ENCODE measurements around the gene TAAR1. TPM values are rescaled to one million over a fixed set of nuclear protein-coding genes. Genes with fewer than 3 reads are reported as not detected.

Gene TAAR1
- total and polyA plus RNA-seq, 10 of the 15 experiments (the other 5 are each of a cell fraction or from before 2014, with no cell fraction given): not detected

DNA sequence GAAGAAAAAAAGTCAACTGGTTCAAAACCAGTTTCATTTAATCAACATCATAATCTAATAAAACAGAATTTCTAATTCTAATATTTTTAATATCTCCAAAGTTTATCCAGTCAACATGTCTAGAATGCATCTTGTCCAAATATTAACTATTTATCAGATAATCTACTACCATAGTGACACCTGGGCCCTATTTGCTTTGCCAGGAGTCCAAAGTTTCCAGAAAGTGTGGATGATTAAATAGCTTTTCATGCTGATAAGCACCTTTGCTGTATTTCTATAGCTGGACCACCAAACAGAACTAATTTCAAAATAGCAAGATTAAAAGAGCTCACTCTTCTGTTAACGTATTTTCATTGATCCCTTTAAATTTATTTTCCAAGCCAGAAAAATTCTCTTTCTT lies 12.3 kb upstream of the TAAR1 start (continued):
- TF ChIP-seq ATF7 (IDR thresholded peaks at IDR 0.05; ENCODE audit: low read depth): no peak
- TF ChIP-seq ATF3 (IDR thresholded peaks at IDR 0.05; ENCODE audit: borderline replicate concordance, extremely low read depth, low read depth, low read length): no peak
- no peak for TF ChIP-seq IKZF2 (IDR thresholded peaks at IDR 0.05)
- TF ChIP-seq NFXL1 (IDR thresholded peaks at IDR 0.05; ENCODE audit: borderline replicate concordance): no peak
- TF ChIP-seq FOXK2 (IDR thresholded peaks at IDR 0.05): no peak
- TF ChIP-seq SIN3A (IDR thresholded peaks at IDR 0.05; ENCODE audit: low read depth, low read length): no peak
- TF ChIP-seq CHD4 (IDR thresholded peaks at IDR 0.05): no peak
- no peak for TF ChIP-seq TCF7 (IDR thresholded peaks at IDR 0.05; ENCODE audit: borderline replicate concordance)

DNA sequence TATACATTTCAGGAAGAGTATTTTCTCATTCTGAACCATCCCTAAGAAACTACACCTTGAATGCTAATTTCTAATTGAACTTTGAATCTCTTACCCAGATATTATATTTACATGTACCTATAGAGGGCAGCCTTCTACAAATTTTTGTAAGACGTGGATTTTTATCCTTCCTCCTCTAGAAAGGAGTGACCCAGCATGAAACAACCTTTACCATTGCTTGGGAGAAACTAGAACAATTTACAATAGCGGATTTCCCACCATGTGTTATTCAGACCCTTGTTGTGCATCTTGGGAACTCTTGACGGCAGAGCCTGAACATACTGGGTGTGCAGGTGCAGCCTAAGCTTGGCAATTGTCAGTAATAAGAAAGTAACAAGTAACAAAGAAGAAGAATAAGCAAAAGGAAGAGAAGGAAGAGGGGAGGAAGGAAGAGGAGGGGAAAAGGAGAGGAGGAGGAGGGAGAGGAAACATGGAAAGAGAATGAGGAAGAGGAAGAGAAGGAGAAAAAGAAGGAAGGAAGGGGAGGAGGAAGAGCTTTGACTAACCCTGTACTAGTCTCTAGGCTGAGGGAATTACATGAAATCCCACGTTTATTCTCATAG lies 10.8 kb upstream of the TAAR1 start:
- no peak overlapping the region for H3K4me3 ChIP-seq
- intact Hi-C loops (cut with micrococcal nuclease; ENCODE audit: unreplicated experiment) (loop anchor here (1.0 to 10.0 kb wide), 6 partner anchors 99 to 385 kb away; partner anchors contain the start of gene RPS12), in situ Hi-C loops (cut with MboI) (loop anchor here (5.0 kb wide), 1 partner anchor 98 kb away; no protein-coding TSS in a partner anchor)
- BruUV-seq (replicated peaks): no TSS peak
- H3K79me2 ChIP-seq (ENCODE audit: control insufficient read depth, insufficient read depth, low read length): no peaks in the 10 kb centered on the region
- TF ChIP-seq RAD21 (IDR thresholded peaks at IDR 0.05; ENCODE audit: insufficient read depth, low read depth, low read length): peak; percentile 66
- TF ChIP-seq, protein P1, sequence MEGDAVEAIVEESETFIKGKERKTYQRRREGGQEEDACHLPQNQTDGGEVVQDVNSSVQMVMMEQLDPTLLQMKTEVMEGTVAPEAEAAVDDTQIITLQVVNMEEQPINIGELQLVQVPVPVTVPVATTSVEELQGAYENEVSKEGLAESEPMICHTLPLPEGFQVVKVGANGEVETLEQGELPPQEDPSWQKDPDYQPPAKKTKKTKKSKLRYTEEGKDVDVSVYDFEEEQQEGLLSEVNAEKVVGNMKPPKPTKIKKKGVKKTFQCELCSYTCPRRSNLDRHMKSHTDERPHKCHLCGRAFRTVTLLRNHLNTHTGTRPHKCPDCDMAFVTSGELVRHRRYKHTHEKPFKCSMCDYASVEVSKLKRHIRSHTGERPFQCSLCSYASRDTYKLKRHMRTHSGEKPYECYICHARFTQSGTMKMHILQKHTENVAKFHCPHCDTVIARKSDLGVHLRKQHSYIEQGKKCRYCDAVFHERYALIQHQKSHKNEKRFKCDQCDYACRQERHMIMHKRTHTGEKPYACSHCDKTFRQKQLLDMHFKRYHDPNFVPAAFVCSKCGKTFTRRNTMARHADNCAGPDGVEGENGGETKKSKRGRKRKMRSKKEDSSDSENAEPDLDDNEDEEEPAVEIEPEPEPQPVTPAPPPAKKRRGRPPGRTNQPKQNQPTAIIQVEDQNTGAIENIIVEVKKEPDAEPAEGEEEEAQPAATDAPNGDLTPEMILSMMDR (IDR thresholded peaks at IDR 0.05 in 2 of 3, conservative IDR thresholded peaks at IDR 0.05 in 1 of 3; ENCODE audit: control insufficient read depth in 2 of 3, extremely low read depth in 1 of 3, insufficient read depth in 1 of 3, low read depth in 3 of 3, low read length in 3 of 3): peak; percentile 38 to 61 (median 48); a peak in 4 of 6 replicates
- TF ChIP-seq SREBF2 (IDR thresholded peaks at IDR 0.05; ENCODE audit: low read length): no peak
- TF ChIP-seq SMC3 (IDR thresholded peaks at IDR 0.05; ENCODE audit: borderline replicate concordance, low read length): peak; percentile 62; the same call in 1 of the 2 replicates
- 0 out of 2 replicates have a peak overlapping the region, but pooled peaks have one; percentile 34 for H2AFZ ChIP-seq (ENCODE audit: control insufficient read depth, low read depth, low read length)
- no peaks in the 10 kb centered on the region for H3K36me3 ChIP-seq (ENCODE audit: control insufficient read depth in 2 of 2, insufficient read depth in 2 of 2, low read length in 1 of 2)
- no peaks in the 10 kb centered on the region for H3K27me3 ChIP-seq (replicated peaks in 1 of 2; ENCODE audit: control insufficient read depth in 2 of 2, insufficient read depth in 2 of 2, low read length in 1 of 2)
- no peak overlapping the region for H3K9ac ChIP-seq (ENCODE audit: control insufficient read depth, insufficient read depth, low read length)
- ChIA-PET RAD21 (ENCODE audit: unreplicated experiment) (interaction anchor here (0.7 to 3.1 kb wide), 25 partner anchors 42 to 882 kb away, joined by 3 to 31 read pairs (median 4); partner anchors contain the start of gene SLC18B1), SMC1A (ENCODE audit: uncharacterized antibody, unreplicated experiment) (interaction anchor here (0.6 to 6.0 kb wide), 27 partner anchors 9 to 1081 kb away, joined by 3 to 100 read pairs (median 4); partner anchors contain the start of genes SLC18B1 and VNN2), POLR2A (interaction anchor here (0.5 to 1.0 kb wide), 6 partner anchors 26 to 911 kb away, joined by 3 to 6 read pairs (median 4); no protein-coding TSS in a partner anchor), CTCF (interaction anchor here (0.6 to 7.0 kb wide), 41 partner anchors 10 to 1039 kb away, joined by 3 to 141 read pairs (median 5); partner anchors contain the start of genes SLC18B1 and TAAR1)
- ATAC-seq: peak; percentile 86
- DNase-seq (ENCODE audit: low read depth, low spot score): no peak
- peak; percentile 78 for FAIRE-seq
- 13% methylated on average over 3 of the region's 4 CpGs for WGBS (ENCODE audit: insufficient coverage, insufficient replicate concordance, low lambda C conversion rate, missing lambda C conversion rate)
- no peaks in the 10 kb centered on the region for H4K20me1 ChIP-seq (ENCODE audit: control insufficient read depth, insufficient read depth)
- no peak overlapping the region for H3K4me2 ChIP-seq (ENCODE audit: control insufficient read depth, insufficient read depth)
- H3K4me1 ChIP-seq (ENCODE audit: control insufficient read depth, insufficient read depth, low read length): no peaks in the 10 kb centered on the region
- H3K27ac ChIP-seq (ENCODE audit: control insufficient read depth, insufficient read depth): no peak overlapping the region
- H3K9me3 ChIP-seq (replicated peaks; ENCODE audit: control insufficient read depth, insufficient read depth, low read length): no peaks in the 10 kb centered on the region
